Kasumi-1 (cell line): ENCODE results near the gene CNIH1.
"Not testable (repeated sequence)": the region's sequence is repeated elsewhere in the genome, so short reads cannot be mapped to it uniquely, and the experiment has no call there.

Source experiments
- DNase-seq, 2 experiments: peaks; one replicate each; lab custom pipeline; 2025; lab: John Stamatoyannopoulos, UW

Gene CNIH1

DNA sequence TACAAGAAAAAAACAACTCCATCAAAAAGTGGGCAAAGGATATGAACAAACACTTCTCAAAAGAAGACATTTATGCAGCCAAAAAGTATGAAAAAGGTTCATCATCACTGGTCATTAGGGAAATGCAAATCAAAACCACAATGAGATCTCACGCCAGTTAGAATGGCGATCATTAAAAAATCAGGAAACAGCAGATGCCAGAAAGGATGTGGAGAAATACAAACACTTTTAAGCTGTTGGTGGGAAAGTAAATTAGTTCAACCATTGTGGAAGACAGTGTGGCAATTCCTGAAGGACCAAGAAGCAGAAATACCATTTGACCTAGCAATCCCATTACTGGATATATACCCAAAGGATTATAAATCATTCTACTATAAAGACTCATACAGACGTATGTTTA is 60.6 kb downstream of the CNIH1 start:
- not testable (repeated sequence) for DNase-seq

- DNase-seq: not testable (repeated sequence)
These were observed 62.3 kb downstream of the CNIH1 start for GRCh38 chr14:54378893-54379292.

- DNase-seq: no peak
These were observed 63.7 kb downstream of the CNIH1 start for GRCh38 chr14:54377501-54377900.

- no peak for DNase-seq
These were observed 66.9 kb downstream of the CNIH1 start for GRCh38 chr14:54374117-54374884.
